HepG2 (cell line): ENCODE results near the gene TPRG1L. TPM values are rescaled to one million over a fixed set of nuclear protein-coding genes. Genes with fewer than 3 reads are reported as not detected.

Source experiments
- ATAC-seq: fragments of 200-7000 bp; cut with Tn5 transposase; 3 replicates; pipeline ENCODE4 v1.9.1; 2020; ENCODE audit warnings: mild to moderate bottlenecking, moderate library complexity
- BruUV-seq: library from RNA; stranded (reverse); fragments of 400-500 nt; replicated peaks from 2 replicates; lab custom pipeline; 2021; lab: Mats Ljungman, UMichigan
- CTCF ChIA-PET: fragments of 300-600 bp; formaldehyde crosslinking; extraction: SDS; loops from one replicate; lab custom pipeline; 2021; ENCODE audit warnings: low total read pairs, inconsistent platforms, low intra/inter-chr PET ratio; lab: Yijun Ruan, JAX
- POLR2A ChIA-PET: fragments of 350-600 bp; sonication (Branson Sonifier 250); formaldehyde crosslinking; loops from one replicate; lab custom pipeline; 2020; ENCODE audit warnings: antibody characterized with exemption, inconsistent platforms; lab: Yijun Ruan, JAX
- DNase-seq: peaks from one replicate; pipeline ENCODE4 v3.0.0-alpha.2; 2015; ENCODE audit warnings: low spot score
- FAIRE-seq: peaks from 3 replicates; lab custom pipeline; 2011; peaks lifted over from hg19 to GRCh38; lab: Jason Lieb, UNC
- H2AFZ ChIP-seq: one replicate; pipeline ENCODE4 v1.6.1; 2011; ENCODE audit warnings: low read length, inconsistent platforms
- H3K27ac ChIP-seq: fragments of 300-600 bp; 3 replicates; pipeline ENCODE4 v1.8.0; 2011; ENCODE audit warnings: mixed run types, mild to moderate bottlenecking, mixed read lengths, low read length, inconsistent platforms; ENCODE audit not compliant: insufficient read depth; ENCODE audit errors: extremely low read length
- H3K27me3 ChIP-seq, 2 experiments: fragments of 200-600 bp in 1 of 2; 2 replicates in 1 of 2; 3 replicates in 1 of 2; pipeline versions ENCODE4 v1.6.0 to v1.8.0; 2011; ENCODE audit warnings: low read length in 2 of 2, mild to moderate bottlenecking in 2 of 2, moderate library complexity in 2 of 2, inconsistent platforms in 1 of 2; ENCODE audit not compliant: insufficient read depth in 2 of 2, control insufficient read depth in 1 of 2
- H3K36me3 ChIP-seq, 2 experiments: fragments of 200-600 bp in 1 of 2; replicated peaks in 1 of 2; 2 replicates in 1 of 2; 3 replicates in 1 of 2; pipeline versions ENCODE4 v1.5.1 to v1.8.0; 2011; ENCODE audit warnings: low read length in 2 of 2, inconsistent platforms in 1 of 2; ENCODE audit not compliant: insufficient read depth in 2 of 2, control insufficient read depth in 1 of 2
- H3K4me1 ChIP-seq: 2 replicates; pipeline ENCODE4 v1.5.1; 2012; ENCODE audit warnings: low read length, inconsistent platforms; ENCODE audit not compliant: insufficient read depth
- H3K4me2 ChIP-seq: 2 replicates; pipeline ENCODE4 v1.6.0; 2011; ENCODE audit warnings: low read depth, low read length, inconsistent platforms
- H3K4me3 ChIP-seq, 3 experiments: fragments of 200-600 bp in 1 of 3; sonication (generic), shearing (Covaris generic) in 1 of 3; replicated peaks in 1 of 3; 2 replicates each; pipeline ENCODE4 v1.5.1; 2011 to 2016; ENCODE audit warnings: low read length in 3 of 3, inconsistent platforms in 2 of 3, low read depth in 2 of 3, mild to moderate bottlenecking in 2 of 3, control low read depth in 1 of 3, mixed read lengths in 1 of 3; ENCODE audit not compliant: insufficient read depth in 1 of 3
- H3K79me2 ChIP-seq: one replicate; pipeline ENCODE4 v1.6.1; 2011; ENCODE audit warnings: low read length, inconsistent platforms; ENCODE audit not compliant: insufficient read depth
- H3K9ac ChIP-seq: 2 replicates; pipeline ENCODE4 v1.6.0; 2011; ENCODE audit warnings: mild to moderate bottlenecking, low read depth, low read length, inconsistent platforms; ENCODE audit not compliant: insufficient read depth
- H3K9me3 ChIP-seq: 2 replicates; pipeline ENCODE4 v1.5.1; 2012; ENCODE audit warnings: mild to moderate bottlenecking, low read length
- H4K20me1 ChIP-seq: 2 replicates; pipeline ENCODE4 v1.6.0; 2011; ENCODE audit warnings: inconsistent platforms, mild to moderate bottlenecking, low read length, moderate library complexity; ENCODE audit not compliant: insufficient read depth
- ATM ChIP-seq: fragments of 450-650 bp; IDR thresholded peaks from 2 replicates; pipeline ENCODE4 v1.7.1; 2017; ENCODE audit warnings: mild to moderate bottlenecking, borderline replicate concordance
- FOXJ3 ChIP-seq: sonication (generic); formaldehyde crosslinking; IDR thresholded peaks from 2 replicates; pipeline ENCODE4 v1.4.0; 2020; ENCODE audit warnings: missing genetic modification reagents, mild to moderate bottlenecking, borderline replicate concordance
- FOXP1 ChIP-seq, 2 experiments: fragments of 450-650 bp in 1 of 2; IDR thresholded peaks; 2 replicates each; pipeline ENCODE4 v1.6.1; 2017 to 2018; ENCODE audit warnings: antibody characterized with exemption in 1 of 2
- HHEX ChIP-seq: IDR thresholded peaks from 2 replicates; pipeline ENCODE4 v1.6.1; 2016; ENCODE audit warnings: control low read depth
- HNRNPLL ChIP-seq: fragments of 200-400 bp; formaldehyde crosslinking; IDR thresholded peaks from 2 replicates; pipeline ENCODE4 v1.6.1; 2017; ENCODE audit warnings: mild to moderate bottlenecking, low read depth, low read length; ENCODE audit not compliant: poor library complexity, severe bottlenecking
- KAT8 ChIP-seq: IDR thresholded peaks from 2 replicates; pipeline ENCODE4 v1.6.1; 2016; ENCODE audit warnings: missing genetic modification reagents, missing compliant biosample characterization
- NFE2L1 ChIP-seq: sonication (generic); formaldehyde crosslinking; IDR thresholded peaks from 2 replicates; pipeline ENCODE4 v1.4.0; 2020; ENCODE audit warnings: missing genetic modification reagents, mild to moderate bottlenecking, borderline replicate concordance
- NFRKB ChIP-seq: fragments of 450-650 bp; IDR thresholded peaks from 2 replicates; pipeline ENCODE4 v1.6.1; 2017
- NR2F2 ChIP-seq: IDR thresholded peaks from 2 replicates; pipeline ENCODE4 v1.6.1; 2012; ENCODE audit warnings: low read depth, inconsistent platforms, borderline replicate concordance
- SRSF4 ChIP-seq: fragments of 200-400 bp; formaldehyde crosslinking; IDR thresholded peaks from one replicate; pipeline ENCODE4 v1.6.1; 2018; ENCODE audit warnings: mild to moderate bottlenecking, low read depth, low read length, moderate library complexity; ENCODE audit not compliant: poor library complexity, severe bottlenecking
- ZFY ChIP-seq: sonication (generic); formaldehyde crosslinking; IDR thresholded peaks from 2 replicates; pipeline ENCODE4 v1.4.0; 2020; ENCODE audit warnings: missing genetic modification reagents
- ZNF138 ChIP-seq: sonication (generic); formaldehyde crosslinking; IDR thresholded peaks from 2 replicates; pipeline ENCODE4 v1.5.0; 2020; ENCODE audit warnings: mild to moderate bottlenecking, low read depth, missing genetic modification reagents
- ZNF619 ChIP-seq: sonication (generic); formaldehyde crosslinking; IDR thresholded peaks from 2 replicates; pipeline ENCODE4 v1.4.0; 2020; ENCODE audit warnings: mild to moderate bottlenecking, missing genetic modification reagents
- ZSCAN25 ChIP-seq: sonication (generic); formaldehyde crosslinking; IDR thresholded peaks from 2 replicates; pipeline ENCODE4 v1.8.0; 2022; ENCODE audit warnings: mild to moderate bottlenecking, missing genetic modification reagents
- WGBS: methylation state at CpG from one replicate; pipeline ENCODE4 v1.1.6; 2017; ENCODE audit warnings: low lambda C conversion rate; 5-methylcytosine and 5-hydroxymethylcytosine counted together
- in situ Hi-C: cut with HindIII; loops from 2 replicates; pipeline ENCODE4 v1.10.0; 2017; ENCODE audit warnings: low pct_unique_long_range_greater_than_20kb; ENCODE audit not compliant: extremely low pct_ligation_motif_present
- intact Hi-C: fragments of 100-400 bp; cut with micrococcal nuclease; formaldehyde crosslinking; loops from one replicate; pipeline ENCODE4 v1.10.0; 2022; ENCODE audit not compliant: unreplicated experiment
- polyA plus RNA-seq, 8 experiments: library from polyadenylated mRNA; depleted of rRNA in 3 of 8; stranded (reverse) in 7 of 8; unstranded in 1 of 8; fragments of >200 nt; fragmentation: Illumina TruSeq in 4 of 8; extraction: Trizol in 4 of 8; gene quantifications; 2 replicates each; pipeline versions ENCODE4 v1.2.1 to v1.2.3, GENCODE V29; 2011 to 2016; ENCODE audit warnings: low read depth in 4 of 8, missing spikeins in 1 of 8, mixed read lengths in 1 of 8; ENCODE audit not compliant: insufficient read depth in 1 of 8
- total RNA-seq, 5 experiments: library from RNA; depleted of rRNA; stranded (reverse); fragments of >200 nt; fragmentation: Illumina TruSeq; extraction: Trizol; gene quantifications; 2 replicates each; pipeline ENCODE4 v1.2.3, GENCODE V29; 2016; ENCODE audit warnings: low read depth in 1 of 5
- TF ChIP-seq, protein P1 (sequence below): sonication (generic); formaldehyde crosslinking; conservative IDR thresholded peaks from 2 replicates; pipeline ENCODE4 v1.4.0; 2020; ENCODE audit warnings: missing genetic modification reagents
- TF ChIP-seq, protein P2 (sequence below), 2 experiments: sonication (generic) in 1 of 2; formaldehyde crosslinking in 1 of 2; IDR thresholded peaks; 2 replicates each; pipeline versions ENCODE4 v1.6.1 to v1.9.0; 2014 to 2022; ENCODE audit warnings: antibody characterized with exemption in 1 of 2, borderline replicate concordance in 1 of 2, inconsistent platforms in 1 of 2, low read depth in 1 of 2, missing genetic modification reagents in 1 of 2

TPRG1L gene
- total and polyA plus RNA-seq, 2 of the 13 experiments (the other 11 are each of a cell fraction or from before 2014, with no cell fraction given), result 21.3 to 37.4 TPM

DNA sequence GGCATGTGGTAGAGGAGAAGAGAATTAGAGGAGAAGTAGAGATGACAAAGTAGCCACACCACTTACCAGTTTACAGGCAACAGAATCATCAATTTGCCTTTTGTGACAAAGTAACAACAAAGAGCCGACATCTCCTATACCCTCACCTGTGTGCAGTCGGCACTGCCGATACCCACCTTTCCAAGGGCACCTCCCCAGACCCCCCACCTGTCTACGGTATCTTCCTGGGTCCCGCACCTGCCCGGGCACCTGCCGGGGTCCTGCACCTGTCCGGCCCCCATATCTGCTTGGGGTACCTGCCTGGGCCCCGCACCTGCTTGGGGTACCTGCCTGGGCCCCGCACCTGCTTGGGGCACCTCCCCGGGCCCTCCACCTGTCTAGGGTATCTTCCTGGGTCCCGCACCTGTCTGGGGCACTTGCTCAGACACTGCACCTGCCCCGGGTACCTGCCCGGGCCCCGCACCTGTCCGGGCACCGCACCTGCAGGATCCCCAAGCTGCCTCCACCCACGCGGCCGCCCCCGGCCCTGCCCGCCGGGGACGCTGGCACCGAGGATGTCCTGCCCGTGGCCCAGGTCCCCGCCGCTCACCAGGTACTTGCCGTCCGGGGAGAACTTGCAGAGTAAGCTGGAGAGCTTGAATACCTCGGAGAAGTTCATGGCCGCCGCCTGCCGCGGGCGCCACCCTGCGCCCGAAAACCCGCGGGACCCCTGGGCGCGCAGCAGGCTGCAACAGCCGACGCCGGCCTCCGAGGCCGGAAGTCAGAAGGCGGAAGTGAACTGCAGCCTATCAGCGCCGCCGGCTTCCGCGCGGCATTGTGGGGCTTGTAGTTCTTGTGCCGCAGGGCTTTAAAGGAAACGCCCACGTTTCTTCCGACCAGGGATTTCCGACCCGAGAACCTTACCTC lies 24.8 kb downstream of the TPRG1L start, which contains the start of gene WRAP73:
Gene WRAP73, minus strand, starts transcription at position 762 of the 906 bp plus-strand sequence. Its CDS starts 104 bp downstream, at position 658.
- WGBS, result 3% methylated on average over 9 of the region's 60 CpGs
- Histone ChIP-seq H2AFZ (no peak within 1 kb of the TSS), H3K9ac (peak within 1 kb of the TSS; percentile 82)
- no peak for TF ChIP-seq ATM
- TF ChIP-seq, protein P1, sequence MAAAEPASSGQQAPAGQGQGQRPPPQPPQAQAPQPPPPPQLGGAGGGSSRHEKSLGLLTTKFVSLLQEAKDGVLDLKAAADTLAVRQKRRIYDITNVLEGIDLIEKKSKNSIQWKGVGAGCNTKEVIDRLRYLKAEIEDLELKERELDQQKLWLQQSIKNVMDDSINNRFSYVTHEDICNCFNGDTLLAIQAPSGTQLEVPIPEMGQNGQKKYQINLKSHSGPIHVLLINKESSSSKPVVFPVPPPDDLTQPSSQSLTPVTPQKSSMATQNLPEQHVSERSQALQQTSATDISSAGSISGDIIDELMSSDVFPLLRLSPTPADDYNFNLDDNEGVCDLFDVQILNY, result no peak
- TF ChIP-seq FOXP1 (IDR thresholded peaks at IDR 0.05), result no peak
- TF ChIP-seq FOXP1 (CRISPR knock-in tag; IDR thresholded peaks at IDR 0.05), result no peak
- TF ChIP-seq HHEX (CRISPR knock-in tag), result no peak
- TF ChIP-seq ZNF138, result no peak
- no peak for TF ChIP-seq FOXJ3 (CRISPR knock-in tag)
- TF ChIP-seq ZFY (CRISPR knock-in tag), result peak; percentile 75; the same call in 1 of the 2 replicates
- TF ChIP-seq NFRKB, result no peak
- TF ChIP-seq NFE2L1, result no peak
- TF ChIP-seq HNRNPLL, result peak; percentile 17
- TF ChIP-seq ZSCAN25, result no peak
- TF ChIP-seq SRSF4, result no peak
- TF ChIP-seq, protein P2, sequence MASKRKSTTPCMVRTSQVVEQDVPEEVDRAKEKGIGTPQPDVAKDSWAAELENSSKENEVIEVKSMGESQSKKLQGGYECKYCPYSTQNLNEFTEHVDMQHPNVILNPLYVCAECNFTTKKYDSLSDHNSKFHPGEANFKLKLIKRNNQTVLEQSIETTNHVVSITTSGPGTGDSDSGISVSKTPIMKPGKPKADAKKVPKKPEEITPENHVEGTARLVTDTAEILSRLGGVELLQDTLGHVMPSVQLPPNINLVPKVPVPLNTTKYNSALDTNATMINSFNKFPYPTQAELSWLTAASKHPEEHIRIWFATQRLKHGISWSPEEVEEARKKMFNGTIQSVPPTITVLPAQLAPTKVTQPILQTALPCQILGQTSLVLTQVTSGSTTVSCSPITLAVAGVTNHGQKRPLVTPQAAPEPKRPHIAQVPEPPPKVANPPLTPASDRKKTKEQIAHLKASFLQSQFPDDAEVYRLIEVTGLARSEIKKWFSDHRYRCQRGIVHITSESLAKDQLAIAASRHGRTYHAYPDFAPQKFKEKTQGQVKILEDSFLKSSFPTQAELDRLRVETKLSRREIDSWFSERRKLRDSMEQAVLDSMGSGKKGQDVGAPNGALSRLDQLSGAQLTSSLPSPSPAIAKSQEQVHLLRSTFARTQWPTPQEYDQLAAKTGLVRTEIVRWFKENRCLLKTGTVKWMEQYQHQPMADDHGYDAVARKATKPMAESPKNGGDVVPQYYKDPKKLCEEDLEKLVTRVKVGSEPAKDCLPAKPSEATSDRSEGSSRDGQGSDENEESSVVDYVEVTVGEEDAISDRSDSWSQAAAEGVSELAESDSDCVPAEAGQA (IDR thresholded peaks at IDR 0.05; ENCODE audit: low read depth), result 0 out of 2 replicates have a peak, but pooled peaks have one; percentile 42
- TF ChIP-seq, protein P2 (CRISPR knock-in tag; IDR thresholded peaks at IDR 0.05; ENCODE audit: borderline replicate concordance), result no peak
- TF ChIP-seq ZNF619 (CRISPR knock-in tag), result no peak
- peak; percentile 85 for TF ChIP-seq KAT8 (CRISPR knock-in tag)
- peak; percentile 26; the same call in 1 of the 2 replicates for TF ChIP-seq NR2F2

More for the DNA sequence above, 24.8 kb downstream of the TPRG1L start, which contains the start of gene WRAP73:
- peaks cover 2 to 11% of the 10 kb centered on the region in 2 experiments; a peak in 3 of 5 replicates for H3K27me3 ChIP-seq
- H3K9me3 ChIP-seq, result no peaks in the 10 kb centered on the region
- BruUV-seq, result no TSS peak
- peaks cover 5 to 9% of the 10 kb centered on the region in 2 experiments; a peak in 3 of 5 replicates for H3K36me3 ChIP-seq
- DNase-seq, result peak; percentile 87
- ChIA-PET POLR2A (interaction anchor here (0.8 to 0.9 kb wide), 2 partner anchors 16 to 178 kb away, joined by 3 read pairs; no protein-coding TSS in a partner anchor), CTCF (no interaction called here)
- intact Hi-C loops (loop anchor here (2.0 kb wide), 1 partner anchor 25 kb away; the partner anchor contains the start of gene TPRG1L), in situ Hi-C loops (no loop called here)
- peak; percentile 80 for FAIRE-seq
- H3K4me1 ChIP-seq, result peaks cover 25% of the 10 kb centered on the region
- peaks cover 7% of the 10 kb centered on the region for H3K79me2 ChIP-seq
- H4K20me1 ChIP-seq, result no peaks in the 10 kb centered on the region
- peak within 1 kb of the TSS; percentile 95 to 100 (median 98) for H3K4me3 ChIP-seq
- H3K4me2 ChIP-seq, result peak within 1 kb of the TSS; percentile 88
- H3K27ac ChIP-seq, result no peak within 1 kb of the TSS
- peak; percentile 82 for ATAC-seq
